HG03439 (cell line): Measurements from ENCODE around the gene TFAP2D.

ENCODE experiments used
- ATAC-seq: cut with Tn5 transposase; IDR thresholded peaks from one replicate; pipeline ENCODE4 v1.9.1; 2021; ENCODE audit warnings: mild to moderate bottlenecking, moderate library complexity; ENCODE audit not compliant: unreplicated experiment

TFAP2D gene

GRCh38 chr6:50818020-50818419, 104.7 kb downstream of the TFAP2D start:
- no peak for ATAC-seq

- ATAC-seq, result no peak
Measured at GRCh38 chr6:50818673-50819072, 105.3 kb downstream of the TFAP2D start, which contains the start of gene TFAP2B. Gene TFAP2B, plus strand, starts transcription at chr6:50818871. Its CDS starts 21 bp downstream, at chr6:50818892.

- ATAC-seq, result no peak
Measured at GRCh38 chr6:50819466-50819903, 106.2 kb downstream of the TFAP2D start.

- no peak for ATAC-seq
Measured at GRCh38 chr6:50819904-50820868, 106.9 kb downstream of the TFAP2D start.

GRCh38 chr6:50820869-50821264, 107.5 kb downstream of the TFAP2D start:
- ATAC-seq, result no peak

GRCh38 chr6:50821441-50822077, 108.2 kb downstream of the TFAP2D start:
- no peak for ATAC-seq

- ATAC-seq, result no peak
Measured at GRCh38 chr6:50822078-50822476, 108.8 kb downstream of the TFAP2D start.
